ENCODE data around the gene DNAJC27. TPM values are rescaled to one million over a fixed set of nuclear protein-coding genes. Genes with fewer than 3 reads are reported as not detected.

The DNAJC27 gene
- total RNA-seq, 4 donors from 2014 or later = 7.1 to 14.2 (median 8.6) TPM

DNA sequence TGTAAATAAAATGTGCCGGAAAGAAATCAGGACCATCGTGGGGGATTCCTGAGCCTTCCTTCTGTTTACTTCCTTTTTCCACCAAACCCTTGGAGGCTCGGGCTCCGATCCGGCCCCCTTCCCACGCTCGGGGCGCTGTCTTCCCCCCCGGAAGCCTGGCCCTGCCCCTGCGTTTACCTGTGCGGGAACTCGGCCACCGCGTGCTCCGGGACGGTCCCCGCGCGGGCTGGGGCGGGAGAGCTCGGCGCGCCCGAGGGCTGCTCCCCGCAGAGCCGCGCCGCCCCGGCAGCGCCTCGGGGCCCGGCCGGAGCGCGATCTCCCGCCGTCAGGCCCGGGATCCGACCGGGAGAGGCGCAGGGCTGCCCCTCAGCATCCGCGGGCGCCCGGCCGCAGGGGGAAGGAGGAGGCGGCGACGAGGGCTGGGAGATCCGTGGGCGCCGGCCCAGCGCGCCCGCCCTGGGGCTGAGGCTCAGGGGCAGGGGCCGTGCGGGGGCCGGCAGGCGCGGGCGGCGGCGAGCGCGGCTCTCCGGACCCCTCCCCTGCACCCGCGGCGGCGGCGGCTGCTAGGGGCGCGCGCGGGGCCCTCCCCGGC is 52.2 kb downstream of the DNAJC27 start:
- H3K9me3 ChIP-seq = no peaks in the 10 kb centered on the region
- H3K4me3 ChIP-seq = peak overlapping the region; percentile 39 to 79
- H3K36me3 ChIP-seq = peaks cover 0 to 8% of the 10 kb centered on the region in 2 donors
- no peak for TF ChIP-seq POLR2A (IDR thresholded peaks at IDR 0.05)
- TF ChIP-seq EP300 (IDR thresholded peaks at IDR 0.05) = no peak
- TF ChIP-seq CTCF (IDR thresholded peaks at IDR 0.05) = no peak
- no peak for TF ChIP-seq POLR2AphosphoS5 (IDR thresholded peaks at IDR 0.05)
- H3K27me3 ChIP-seq = no peaks in the 10 kb centered on the region
- ATAC-seq = peak; percentile 37
- H3K27ac ChIP-seq = peak overlapping the region in 3 of 4 donors; percentile 76 to 84 (median 76)
- 0 to 21% methylated on average over 2 of the region's 76 CpGs for WGBS, 2 donors (ENCODE audit: low coverage in 1 of 2)
- peaks cover 0 to 48% (median 3%) of the 10 kb centered on the region in 3 donors for H3K4me1 ChIP-seq

DNA sequence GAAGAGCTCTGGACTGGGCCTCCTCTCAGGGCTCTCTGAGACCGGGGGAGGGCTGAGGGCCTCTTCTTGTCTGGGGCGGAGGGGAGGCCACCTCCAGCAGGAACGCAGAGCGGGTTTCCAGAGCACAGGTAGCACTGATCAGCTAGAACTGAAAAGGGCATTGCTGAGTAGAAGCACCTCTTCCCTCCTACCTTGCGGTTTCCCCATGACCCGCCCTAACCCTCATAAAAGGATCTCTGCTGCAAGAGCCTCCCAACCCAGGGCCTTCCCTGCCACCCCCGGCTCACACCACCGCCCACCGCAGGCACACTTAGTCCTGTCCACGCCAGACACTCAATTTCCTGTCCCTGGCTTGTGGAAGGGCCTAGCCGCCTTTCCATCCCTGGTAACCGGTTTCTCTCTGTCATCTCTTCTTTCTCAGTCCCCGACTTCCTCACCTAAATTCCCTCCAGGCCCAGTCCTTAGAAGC is 52.7 kb downstream of the DNAJC27 start:
- no peak for ATAC-seq
- H3K27me3 ChIP-seq = no peaks in the 10 kb centered on the region

GRCh38 chr2:24918326-24919036 is 53.3 kb downstream of the DNAJC27 start:
- H3K27ac ChIP-seq = peak overlapping the region in 3 of 4 donors; percentile 76 to 84 (median 76)
- peaks cover 0 to 55% (median 3%) of the 10 kb centered on the region in 3 donors for H3K4me1 ChIP-seq
- TF ChIP-seq CTCF (IDR thresholded peaks at IDR 0.05) = no peak
- TF ChIP-seq POLR2AphosphoS5 (IDR thresholded peaks at IDR 0.05) = no peak
- TF ChIP-seq POLR2A (IDR thresholded peaks at IDR 0.05) = no peak
- no peak for TF ChIP-seq EP300 (IDR thresholded peaks at IDR 0.05)

More for the DNA sequence above, 52.7 kb downstream of the DNAJC27 start:
- Histone ChIP-seq H3K36me3 (peaks cover 0 to 8% of the 10 kb centered on the region in 2 donors), H3K4me3 (peak overlapping the region; percentile 39 to 79), H3K27ac (peak overlapping the region in 3 of 4 donors; percentile 76 to 84 (median 76)), H3K9me3 (no peaks in the 10 kb centered on the region), H3K4me1 (peaks cover 0 to 51% (median 3%) of the 10 kb centered on the region in 3 donors)
- TF ChIP-seq POLR2A (IDR thresholded peaks at IDR 0.05) = no peak
- WGBS, 2 donors (ENCODE audit: low coverage in 1 of 2) = 30 to 34% methylated on average over 4 to 11 of the region's 13 CpGs

GRCh38 chr2:24917731-24918325 is 53.9 kb downstream of the DNAJC27 start:
- TF ChIP-seq POLR2AphosphoS5 (IDR thresholded peaks at IDR 0.05) = no peak
- no peak for TF ChIP-seq EP300 (IDR thresholded peaks at IDR 0.05)
- TF ChIP-seq CTCF (IDR thresholded peaks at IDR 0.05) = no peak
- TF ChIP-seq POLR2A (IDR thresholded peaks at IDR 0.05) = no peak
- peak overlapping the region in 1 of 4 donors; percentile 76 for H3K27ac ChIP-seq
- no peaks in the 10 kb centered on the region for H3K27me3 ChIP-seq
- peaks cover 0 to 8% of the 10 kb centered on the region in 2 donors for H3K36me3 ChIP-seq
- H3K4me1 ChIP-seq = peaks cover 0 to 55% (median 3%) of the 10 kb centered on the region in 3 donors
- ATAC-seq = no peak
- peak overlapping the region in 1 of 2 donors; percentile 79 for H3K4me3 ChIP-seq
- H3K9me3 ChIP-seq = no peaks in the 10 kb centered on the region
- 85 to 100% methylated on average over 1 to 5 of the region's 12 CpGs for WGBS, 2 donors (ENCODE audit: low coverage in 1 of 2)

More at GRCh38 chr2:24918326-24919036, 53.3 kb downstream of the DNAJC27 start:
- Histone ChIP-seq H3K4me3 (peak overlapping the region in 1 of 2 donors; percentile 79), H3K9me3 (no peaks in the 10 kb centered on the region), H3K36me3 (peaks cover 0 to 8% of the 10 kb centered on the region in 2 donors), H3K27me3 (no peaks in the 10 kb centered on the region)
- WGBS, 2 donors (ENCODE audit: low coverage in 1 of 2) = 90% methylated on average over 2 to 4 of the region's 42 CpGs
- ATAC-seq = no peak

GRCh38 chr2:24917086-24917485 is 54.7 kb downstream of the DNAJC27 start:
- Histone ChIP-seq H3K27me3 (no peaks in the 10 kb centered on the region), H3K9me3 (no peaks in the 10 kb centered on the region), H3K4me3 (peak overlapping the region in 1 of 2 donors; percentile 79), H3K36me3 (peaks cover 0 to 8% of the 10 kb centered on the region in 2 donors), H3K4me1 (peaks cover 0 to 55% (median 3%) of the 10 kb centered on the region in 3 donors), H3K27ac (peak overlapping the region in 2 of 4 donors; percentile 31 to 76)
- 80% methylated on average over 1 of the region's 7 CpGs; no CpG with 5 or more reads in 1 of the 2 donors for WGBS, 2 donors (ENCODE audit: low coverage in 1 of 2)
- no peak for ATAC-seq
- TF ChIP-seq EP300 (IDR thresholded peaks at IDR 0.05) = no peak
- TF ChIP-seq POLR2AphosphoS5 (IDR thresholded peaks at IDR 0.05) = no peak
- TF ChIP-seq POLR2A (IDR thresholded peaks at IDR 0.05) = no peak
- TF ChIP-seq CTCF (IDR thresholded peaks at IDR 0.05) = no peak

All from gastroesophageal sphincter (tissue), 4 donors.